Transverse colon (tissue), 4 donors: Measurements from ENCODE around the gene BDKRB1.

Experiments used
- EP300 ChIP-seq: sonication (generic); formaldehyde crosslinking; IDR thresholded peaks from one replicate; pipeline ENCODE4 v1.6.1; 2017; ENCODE audit warnings: antibody characterized with exemption, low read depth
- POLR2A ChIP-seq: fragments of 450-650 bp; IDR thresholded peaks from one replicate; pipeline ENCODE4 v1.6.1; 2016; ENCODE audit warnings: antibody characterized with exemption, mild to moderate bottlenecking, moderate library complexity
- POLR2AphosphoS5 ChIP-seq, 3 donors: sonication (generic); formaldehyde crosslinking; IDR thresholded peaks; one replicate each; pipeline ENCODE4 v1.6.1; 2016; ENCODE audit warnings: antibody characterized with exemption in 3 of 3
- TF ChIP-seq, protein P1 (sequence below), 5 experiments: fragments of 200-600 bp in 3 of 5; fragments of 450-650 bp in 2 of 5; sonication (generic) in 3 of 5; IDR thresholded peaks; 1 replicate in 2 of 5; 2 replicates in 3 of 5; pipeline ENCODE4 v1.5.1; 2016 to 2017; ENCODE audit warnings: antibody characterized with exemption in 5 of 5, inconsistent platforms in 3 of 5, mild to moderate bottlenecking in 2 of 5, moderate library complexity in 1 of 5

DNA sequence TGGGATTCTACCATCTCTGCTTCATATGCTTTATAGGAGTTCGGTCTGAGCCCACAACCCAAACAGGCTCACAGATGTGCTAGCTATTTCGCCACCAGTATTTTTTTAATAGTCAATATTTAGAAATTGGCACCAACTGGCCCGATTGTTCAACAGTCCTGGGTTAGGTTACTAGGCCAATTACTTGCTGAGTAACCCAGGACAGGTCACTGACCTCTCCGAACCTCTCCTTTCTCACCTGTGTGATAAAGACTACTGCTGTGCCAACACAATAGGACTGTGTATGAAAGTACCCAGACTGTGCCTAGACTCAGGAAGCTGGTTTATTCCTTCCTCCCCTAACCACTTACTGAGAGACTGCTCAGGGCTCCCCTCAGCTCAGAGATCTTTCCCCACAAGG is 43.1 kb upstream of the BDKRB1 start:
- no peak for TF ChIP-seq EP300
- TF ChIP-seq, protein P1, sequence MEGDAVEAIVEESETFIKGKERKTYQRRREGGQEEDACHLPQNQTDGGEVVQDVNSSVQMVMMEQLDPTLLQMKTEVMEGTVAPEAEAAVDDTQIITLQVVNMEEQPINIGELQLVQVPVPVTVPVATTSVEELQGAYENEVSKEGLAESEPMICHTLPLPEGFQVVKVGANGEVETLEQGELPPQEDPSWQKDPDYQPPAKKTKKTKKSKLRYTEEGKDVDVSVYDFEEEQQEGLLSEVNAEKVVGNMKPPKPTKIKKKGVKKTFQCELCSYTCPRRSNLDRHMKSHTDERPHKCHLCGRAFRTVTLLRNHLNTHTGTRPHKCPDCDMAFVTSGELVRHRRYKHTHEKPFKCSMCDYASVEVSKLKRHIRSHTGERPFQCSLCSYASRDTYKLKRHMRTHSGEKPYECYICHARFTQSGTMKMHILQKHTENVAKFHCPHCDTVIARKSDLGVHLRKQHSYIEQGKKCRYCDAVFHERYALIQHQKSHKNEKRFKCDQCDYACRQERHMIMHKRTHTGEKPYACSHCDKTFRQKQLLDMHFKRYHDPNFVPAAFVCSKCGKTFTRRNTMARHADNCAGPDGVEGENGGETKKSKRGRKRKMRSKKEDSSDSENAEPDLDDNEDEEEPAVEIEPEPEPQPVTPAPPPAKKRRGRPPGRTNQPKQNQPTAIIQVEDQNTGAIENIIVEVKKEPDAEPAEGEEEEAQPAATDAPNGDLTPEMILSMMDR (IDR thresholded peaks at IDR 0.05): no peak
- TF ChIP-seq POLR2AphosphoS5 (IDR thresholded peaks at IDR 0.05): no peak
- TF ChIP-seq POLR2A: no peak
